Panc1 (cell line): ENCODE data around the gene ROBO1.

Experiments
- POLR2AphosphoS5 ChIP-seq: IDR thresholded peaks from 2 replicates; pipeline ENCODE4 v1.6.1; 2012; ENCODE audit warnings: mild to moderate bottlenecking, low read depth, low read length, moderate library complexity
- SIN3A ChIP-seq: IDR thresholded peaks from 2 replicates; pipeline ENCODE4 v1.6.1; 2012; ENCODE audit warnings: low read depth, mild to moderate bottlenecking, low read length, moderate library complexity, borderline replicate concordance; ENCODE audit not compliant: insufficient read depth
- TF ChIP-seq, protein P1 (sequence below): fragments of 450-650 bp; IDR thresholded peaks from 2 replicates; pipeline ENCODE4 v1.5.1; 2017; ENCODE audit warnings: mild to moderate bottlenecking
- TF ChIP-seq, protein P2 (sequence below), 2 experiments: IDR thresholded peaks; 2 replicates each; pipeline ENCODE4 v1.6.1; 2011 to 2012; ENCODE audit warnings: low read depth in 2 of 2, control low read depth in 1 of 2, low read length in 1 of 2, mild to moderate bottlenecking in 1 of 2, moderate library complexity in 1 of 2; ENCODE audit not compliant: insufficient read depth in 1 of 2

DNA sequence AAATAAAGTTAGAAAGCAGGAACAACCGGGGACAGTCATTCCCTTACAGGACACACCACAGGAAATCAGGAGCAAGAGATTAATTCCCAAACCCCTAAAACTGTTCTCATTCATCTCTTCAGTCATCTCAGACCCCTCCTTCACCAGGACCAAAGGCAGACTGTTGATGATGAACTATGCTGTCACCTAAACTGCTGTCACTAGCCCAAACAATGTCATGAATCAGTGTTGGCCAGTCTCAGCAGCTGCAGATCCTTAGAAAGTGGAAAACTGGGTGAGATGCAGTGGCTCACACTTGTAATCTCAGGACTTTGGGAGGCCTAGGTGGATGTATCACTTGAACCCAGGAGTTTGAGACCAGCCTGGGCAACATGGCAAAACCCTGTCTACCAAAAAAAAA lies 909.6 kb downstream of the ROBO1 start:
- TF ChIP-seq POLR2AphosphoS5: no peak
- TF ChIP-seq, protein P1, sequence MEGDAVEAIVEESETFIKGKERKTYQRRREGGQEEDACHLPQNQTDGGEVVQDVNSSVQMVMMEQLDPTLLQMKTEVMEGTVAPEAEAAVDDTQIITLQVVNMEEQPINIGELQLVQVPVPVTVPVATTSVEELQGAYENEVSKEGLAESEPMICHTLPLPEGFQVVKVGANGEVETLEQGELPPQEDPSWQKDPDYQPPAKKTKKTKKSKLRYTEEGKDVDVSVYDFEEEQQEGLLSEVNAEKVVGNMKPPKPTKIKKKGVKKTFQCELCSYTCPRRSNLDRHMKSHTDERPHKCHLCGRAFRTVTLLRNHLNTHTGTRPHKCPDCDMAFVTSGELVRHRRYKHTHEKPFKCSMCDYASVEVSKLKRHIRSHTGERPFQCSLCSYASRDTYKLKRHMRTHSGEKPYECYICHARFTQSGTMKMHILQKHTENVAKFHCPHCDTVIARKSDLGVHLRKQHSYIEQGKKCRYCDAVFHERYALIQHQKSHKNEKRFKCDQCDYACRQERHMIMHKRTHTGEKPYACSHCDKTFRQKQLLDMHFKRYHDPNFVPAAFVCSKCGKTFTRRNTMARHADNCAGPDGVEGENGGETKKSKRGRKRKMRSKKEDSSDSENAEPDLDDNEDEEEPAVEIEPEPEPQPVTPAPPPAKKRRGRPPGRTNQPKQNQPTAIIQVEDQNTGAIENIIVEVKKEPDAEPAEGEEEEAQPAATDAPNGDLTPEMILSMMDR: no peak
- TF ChIP-seq SIN3A: no peak
- TF ChIP-seq, protein P2, sequence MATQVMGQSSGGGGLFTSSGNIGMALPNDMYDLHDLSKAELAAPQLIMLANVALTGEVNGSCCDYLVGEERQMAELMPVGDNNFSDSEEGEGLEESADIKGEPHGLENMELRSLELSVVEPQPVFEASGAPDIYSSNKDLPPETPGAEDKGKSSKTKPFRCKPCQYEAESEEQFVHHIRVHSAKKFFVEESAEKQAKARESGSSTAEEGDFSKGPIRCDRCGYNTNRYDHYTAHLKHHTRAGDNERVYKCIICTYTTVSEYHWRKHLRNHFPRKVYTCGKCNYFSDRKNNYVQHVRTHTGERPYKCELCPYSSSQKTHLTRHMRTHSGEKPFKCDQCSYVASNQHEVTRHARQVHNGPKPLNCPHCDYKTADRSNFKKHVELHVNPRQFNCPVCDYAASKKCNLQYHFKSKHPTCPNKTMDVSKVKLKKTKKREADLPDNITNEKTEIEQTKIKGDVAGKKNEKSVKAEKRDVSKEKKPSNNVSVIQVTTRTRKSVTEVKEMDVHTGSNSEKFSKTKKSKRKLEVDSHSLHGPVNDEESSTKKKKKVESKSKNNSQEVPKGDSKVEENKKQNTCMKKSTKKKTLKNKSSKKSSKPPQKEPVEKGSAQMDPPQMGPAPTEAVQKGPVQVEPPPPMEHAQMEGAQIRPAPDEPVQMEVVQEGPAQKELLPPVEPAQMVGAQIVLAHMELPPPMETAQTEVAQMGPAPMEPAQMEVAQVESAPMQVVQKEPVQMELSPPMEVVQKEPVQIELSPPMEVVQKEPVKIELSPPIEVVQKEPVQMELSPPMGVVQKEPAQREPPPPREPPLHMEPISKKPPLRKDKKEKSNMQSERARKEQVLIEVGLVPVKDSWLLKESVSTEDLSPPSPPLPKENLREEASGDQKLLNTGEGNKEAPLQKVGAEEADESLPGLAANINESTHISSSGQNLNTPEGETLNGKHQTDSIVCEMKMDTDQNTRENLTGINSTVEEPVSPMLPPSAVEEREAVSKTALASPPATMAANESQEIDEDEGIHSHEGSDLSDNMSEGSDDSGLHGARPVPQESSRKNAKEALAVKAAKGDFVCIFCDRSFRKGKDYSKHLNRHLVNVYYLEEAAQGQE (IDR thresholded peaks at IDR 0.05; ENCODE audit: insufficient read depth in 1 of 2, low read depth in 2 of 2, low read length in 1 of 2): no peak
